GM13977 (cell line): ENCODE measurements around the gene AZGP1.

ENCODE experiments used
- DNase-seq: peaks from one replicate; pipeline ENCODE4 v3.0.0; 2012; ENCODE audit warnings: low spot score
- CTCF ChIP-seq: IDR thresholded peaks from 2 replicates; pipeline ENCODE4 v1.5.1; 2012; ENCODE audit warnings: mild to moderate bottlenecking, control low read depth; ENCODE audit not compliant: insufficient read depth; ENCODE audit errors: extremely low read depth, missing control alignments
- in situ Hi-C: fragments of 300-500 bp; cut with MboI; formaldehyde crosslinking; loops from one replicate; pipeline ENCODE4 v1.12.0; 2022; ENCODE audit warnings: low sequenced_read_pairs, low pct_unique_long_range_greater_than_20kb, mixed read lengths, inconsistent platforms; ENCODE audit not compliant: unreplicated experiment

AZGP1 gene

GRCh38 chr7:99929730-99930053 lies 46.1 kb downstream of the AZGP1 start:
- TF ChIP-seq CTCF: no peak
- in situ Hi-C loops: no loop called here
- DNase-seq: no peak

- TF ChIP-seq CTCF: peak; percentile 33
- in situ Hi-C loops: no loop called here
- DNase-seq: peak; percentile 48
These were observed 46.7 kb downstream of the AZGP1 start, which contains the start of gene GJC3 for GRCh38 chr7:99928994-99929729. TSS of gene GJC3 (minus strand) at chr7:99929620. CDS start at chr7:99929620, 0 bp downstream.

- TF ChIP-seq CTCF: no peak
- DNase-seq: no peak
- in situ Hi-C loops: no loop called here
These were observed 47.6 kb downstream of the AZGP1 start for GRCh38 chr7:99928188-99928587.

- TF ChIP-seq CTCF: no peak
- DNase-seq: no peak
- in situ Hi-C loops: no loop called here
These were observed 48.3 kb downstream of the AZGP1 start for GRCh38 chr7:99927536-99927935.

GRCh38 chr7:99926321-99926720 lies 49.5 kb downstream of the AZGP1 start:
- DNase-seq: no peak
- in situ Hi-C loops: no loop called here
- TF ChIP-seq CTCF: no peak

- DNase-seq: no peak
- no peak for TF ChIP-seq CTCF
- in situ Hi-C loops: no loop called here
These were observed 52.6 kb downstream of the AZGP1 start for GRCh38 chr7:99923200-99923599.
